ENCODE measurements around the gene PLCXD3. TPM values are rescaled to one million over a fixed set of nuclear protein-coding genes. Genes with fewer than 3 reads are reported as not detected.

The PLCXD3 gene
- total and polyA plus RNA-seq, 10 of the 15 experiments (the other 5 are each of a cell fraction or from before 2014, with no cell fraction given) = not detected

GRCh38 chr5:41306005-41306404, 204.4 kb downstream of the PLCXD3 start:
- ChIA-PET RAD21 (ENCODE audit: unreplicated experiment) (no interaction called here), POLR2A (interaction anchor here (0.6 kb wide), 1 partner anchor 159 kb away, joined by 3 read pairs; no protein-coding TSS in a partner anchor), SMC1A (ENCODE audit: uncharacterized antibody, unreplicated experiment) (no interaction called here), CTCF (no interaction called here)
- no peak for FAIRE-seq
- H3K36me3 ChIP-seq (ENCODE audit: control insufficient read depth in 2 of 2, insufficient read depth in 2 of 2, low read length in 1 of 2) = no peaks in the 10 kb centered on the region
- H3K27ac ChIP-seq (ENCODE audit: control insufficient read depth, insufficient read depth) = no peak overlapping the region
- 67% methylated on average over 1 of the region's 1 CpG for WGBS (ENCODE audit: insufficient coverage, insufficient replicate concordance, low lambda C conversion rate, missing lambda C conversion rate)
- H3K4me2 ChIP-seq (ENCODE audit: control insufficient read depth, insufficient read depth) = no peak overlapping the region
- no peak for DNase-seq (ENCODE audit: low read depth, low spot score)
- no peaks in the 10 kb centered on the region for H3K27me3 ChIP-seq (replicated peaks in 1 of 2; ENCODE audit: control insufficient read depth in 2 of 2, insufficient read depth in 2 of 2, low read length in 1 of 2)
- no peaks in the 10 kb centered on the region for H4K20me1 ChIP-seq (ENCODE audit: control insufficient read depth, insufficient read depth)
- H3K9me3 ChIP-seq (replicated peaks; ENCODE audit: control insufficient read depth, insufficient read depth, low read length) = no peaks in the 10 kb centered on the region
- H2AFZ ChIP-seq (ENCODE audit: control insufficient read depth, low read depth, low read length) = no peak overlapping the region
- ATAC-seq = no peak
- in situ Hi-C loops (cut with MboI) = no loop called here
- H3K79me2 ChIP-seq (ENCODE audit: control insufficient read depth, insufficient read depth, low read length) = no peaks in the 10 kb centered on the region
- H3K4me1 ChIP-seq (ENCODE audit: control insufficient read depth, insufficient read depth, low read length) = no peaks in the 10 kb centered on the region
- no peak overlapping the region for H3K4me3 ChIP-seq
- intact Hi-C loops (cut with micrococcal nuclease; ENCODE audit: unreplicated experiment) = no loop called here
- H3K9ac ChIP-seq (ENCODE audit: control insufficient read depth, insufficient read depth, low read length) = no peak overlapping the region
- no TSS peak for BruUV-seq (replicated peaks)
- no peak for TF ChIP-seq E4F1 (IDR thresholded peaks at IDR 0.05; ENCODE audit: borderline replicate concordance, partially characterized antibody)
- TF ChIP-seq SIX5 (IDR thresholded peaks at IDR 0.05; ENCODE audit: low read depth, low read length, severe bottlenecking) = no peak
- no peak for TF ChIP-seq IKZF2 (IDR thresholded peaks at IDR 0.05)
- TF ChIP-seq, protein P1, sequence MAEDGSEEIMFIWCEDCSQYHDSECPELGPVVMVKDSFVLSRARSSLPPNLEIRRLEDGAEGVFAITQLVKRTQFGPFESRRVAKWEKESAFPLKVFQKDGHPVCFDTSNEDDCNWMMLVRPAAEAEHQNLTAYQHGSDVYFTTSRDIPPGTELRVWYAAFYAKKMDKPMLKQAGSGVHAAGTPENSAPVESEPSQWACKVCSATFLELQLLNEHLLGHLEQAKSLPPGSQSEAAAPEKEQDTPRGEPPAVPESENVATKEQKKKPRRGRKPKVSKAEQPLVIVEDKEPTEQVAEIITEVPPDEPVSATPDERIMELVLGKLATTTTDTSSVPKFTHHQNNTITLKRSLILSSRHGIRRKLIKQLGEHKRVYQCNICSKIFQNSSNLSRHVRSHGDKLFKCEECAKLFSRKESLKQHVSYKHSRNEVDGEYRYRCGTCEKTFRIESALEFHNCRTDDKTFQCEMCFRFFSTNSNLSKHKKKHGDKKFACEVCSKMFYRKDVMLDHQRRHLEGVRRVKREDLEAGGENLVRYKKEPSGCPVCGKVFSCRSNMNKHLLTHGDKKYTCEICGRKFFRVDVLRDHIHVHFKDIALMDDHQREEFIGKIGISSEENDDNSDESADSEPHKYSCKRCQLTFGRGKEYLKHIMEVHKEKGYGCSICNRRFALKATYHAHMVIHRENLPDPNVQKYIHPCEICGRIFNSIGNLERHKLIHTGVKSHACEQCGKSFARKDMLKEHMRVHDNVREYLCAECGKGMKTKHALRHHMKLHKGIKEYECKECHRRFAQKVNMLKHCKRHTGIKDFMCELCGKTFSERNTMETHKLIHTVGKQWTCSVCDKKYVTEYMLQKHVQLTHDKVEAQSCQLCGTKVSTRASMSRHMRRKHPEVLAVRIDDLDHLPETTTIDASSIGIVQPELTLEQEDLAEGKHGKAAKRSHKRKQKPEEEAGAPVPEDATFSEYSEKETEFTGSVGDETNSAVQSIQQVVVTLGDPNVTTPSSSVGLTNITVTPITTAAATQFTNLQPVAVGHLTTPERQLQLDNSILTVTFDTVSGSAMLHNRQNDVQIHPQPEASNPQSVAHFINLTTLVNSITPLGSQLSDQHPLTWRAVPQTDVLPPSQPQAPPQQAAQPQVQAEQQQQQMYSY (CRISPR knock-in tag; IDR thresholded peaks at IDR 0.05) = no peak
- TF ChIP-seq GATAD2B (conservative IDR thresholded peaks at IDR 0.05; ENCODE audit: low read depth) = no peak
- TF ChIP-seq, protein P2, sequence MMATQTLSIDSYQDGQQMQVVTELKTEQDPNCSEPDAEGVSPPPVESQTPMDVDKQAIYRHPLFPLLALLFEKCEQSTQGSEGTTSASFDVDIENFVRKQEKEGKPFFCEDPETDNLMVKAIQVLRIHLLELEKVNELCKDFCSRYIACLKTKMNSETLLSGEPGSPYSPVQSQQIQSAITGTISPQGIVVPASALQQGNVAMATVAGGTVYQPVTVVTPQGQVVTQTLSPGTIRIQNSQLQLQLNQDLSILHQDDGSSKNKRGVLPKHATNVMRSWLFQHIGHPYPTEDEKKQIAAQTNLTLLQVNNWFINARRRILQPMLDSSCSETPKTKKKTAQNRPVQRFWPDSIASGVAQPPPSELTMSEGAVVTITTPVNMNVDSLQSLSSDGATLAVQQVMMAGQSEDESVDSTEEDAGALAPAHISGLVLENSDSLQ (IDR thresholded peaks at IDR 0.05) = no peak
- no peak for TF ChIP-seq BCL11A (IDR thresholded peaks at IDR 0.05; ENCODE audit: low read depth, low read length)
- no peak for TF ChIP-seq MTA3 (IDR thresholded peaks at IDR 0.05; ENCODE audit: borderline replicate concordance, low read length)
- TF ChIP-seq MTA2 (IDR thresholded peaks at IDR 0.05; ENCODE audit: low read depth) = no peak
- no peak for TF ChIP-seq EED (IDR thresholded peaks at IDR 0.05; ENCODE audit: low read depth)
- no peak for TF ChIP-seq SMC3 (IDR thresholded peaks at IDR 0.05; ENCODE audit: borderline replicate concordance, low read length)
- TF ChIP-seq RAD21 (IDR thresholded peaks at IDR 0.05; ENCODE audit: insufficient read depth, low read depth, low read length) = no peak
- no peak for TF ChIP-seq MEF2A (IDR thresholded peaks at IDR 0.05; ENCODE audit: insufficient read depth, low read depth, low read length)
- TF ChIP-seq, protein P3, sequence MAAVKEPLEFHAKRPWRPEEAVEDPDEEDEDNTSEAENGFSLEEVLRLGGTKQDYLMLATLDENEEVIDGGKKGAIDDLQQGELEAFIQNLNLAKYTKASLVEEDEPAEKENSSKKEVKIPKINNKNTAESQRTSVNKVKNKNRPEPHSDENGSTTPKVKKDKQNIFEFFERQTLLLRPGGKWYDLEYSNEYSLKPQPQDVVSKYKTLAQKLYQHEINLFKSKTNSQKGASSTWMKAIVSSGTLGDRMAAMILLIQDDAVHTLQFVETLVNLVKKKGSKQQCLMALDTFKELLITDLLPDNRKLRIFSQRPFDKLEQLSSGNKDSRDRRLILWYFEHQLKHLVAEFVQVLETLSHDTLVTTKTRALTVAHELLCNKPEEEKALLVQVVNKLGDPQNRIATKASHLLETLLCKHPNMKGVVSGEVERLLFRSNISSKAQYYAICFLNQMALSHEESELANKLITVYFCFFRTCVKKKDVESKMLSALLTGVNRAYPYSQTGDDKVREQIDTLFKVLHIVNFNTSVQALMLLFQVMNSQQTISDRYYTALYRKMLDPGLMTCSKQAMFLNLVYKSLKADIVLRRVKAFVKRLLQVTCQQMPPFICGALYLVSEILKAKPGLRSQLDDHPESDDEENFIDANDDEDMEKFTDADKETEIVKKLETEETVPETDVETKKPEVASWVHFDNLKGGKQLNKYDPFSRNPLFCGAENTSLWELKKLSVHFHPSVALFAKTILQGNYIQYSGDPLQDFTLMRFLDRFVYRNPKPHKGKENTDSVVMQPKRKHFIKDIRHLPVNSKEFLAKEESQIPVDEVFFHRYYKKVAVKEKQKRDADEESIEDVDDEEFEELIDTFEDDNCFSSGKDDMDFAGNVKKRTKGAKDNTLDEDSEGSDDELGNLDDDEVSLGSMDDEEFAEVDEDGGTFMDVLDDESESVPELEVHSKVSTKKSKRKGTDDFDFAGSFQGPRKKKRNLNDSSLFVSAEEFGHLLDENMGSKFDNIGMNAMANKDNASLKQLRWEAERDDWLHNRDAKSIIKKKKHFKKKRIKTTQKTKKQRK (IDR thresholded peaks at IDR 0.05; ENCODE audit: low read depth, low read length) = no peak
- no peak for TF ChIP-seq NFYB (IDR thresholded peaks at IDR 0.05; ENCODE audit: insufficient read depth, low read depth, low read length)
